Measurements from ENCODE around the gene ZNF165.

ZNF165 gene

DNA sequence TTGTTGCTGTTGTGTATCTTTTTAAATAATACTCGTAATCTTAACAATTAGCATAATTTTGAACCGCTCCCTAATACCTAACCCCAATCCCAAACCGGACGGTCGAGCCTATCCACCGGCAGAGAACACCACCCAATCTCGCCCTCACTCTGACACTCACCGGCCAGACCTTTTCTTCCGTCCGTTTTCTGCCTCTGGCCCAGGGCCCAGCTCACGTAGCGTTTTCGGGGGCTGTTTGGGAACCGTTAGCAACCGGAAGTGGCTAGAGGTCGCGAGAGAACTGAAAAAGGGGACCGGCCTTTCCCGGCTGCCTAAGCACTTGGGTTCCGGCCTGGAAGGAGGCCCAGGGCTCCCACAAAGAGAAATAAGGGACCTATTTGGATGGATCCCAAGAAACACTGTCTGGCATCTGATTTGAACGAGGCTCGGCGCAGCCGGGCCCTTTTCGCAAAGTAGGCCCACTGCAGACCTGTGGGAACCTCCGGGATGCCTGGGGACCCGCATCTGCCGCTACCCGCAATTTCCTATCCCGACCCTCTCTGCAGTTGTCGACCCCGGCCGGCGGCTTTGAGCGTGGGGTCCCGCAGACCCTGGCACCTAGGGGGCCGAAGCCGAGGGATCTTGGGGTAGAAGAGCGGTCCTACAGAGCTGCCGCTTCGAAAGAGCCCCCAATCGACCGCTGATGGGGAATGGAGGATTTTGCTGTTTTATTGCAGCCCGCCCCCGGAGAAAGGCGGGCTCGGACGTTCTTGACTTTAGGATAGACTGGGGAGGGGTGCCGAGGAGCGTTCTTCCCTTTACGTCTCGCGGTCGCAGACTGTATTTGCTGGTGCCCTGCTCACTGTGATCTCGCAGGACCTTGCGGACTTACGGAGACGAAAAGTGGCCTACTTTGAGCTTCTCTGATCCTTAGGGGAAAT is 56.5 kb downstream of the ZNF165 start:
- Histone ChIP-seq H3K9ac (ENCODE audit: low read length in 5 of 5) (peak overlapping the region; percentile 92 to 98 (median 97)), H3K27ac (ENCODE audit: low read depth, low read length) (peak overlapping the region; percentile 92), H3K4me3 (ENCODE audit: low read depth in 1 of 5, low read length in 5 of 5) (peak overlapping the region; percentile 70 to 93 (median 80)), H3K4me1 (ENCODE audit: control insufficient read depth in 5 of 5, insufficient read depth in 5 of 5, low read length in 5 of 5) (peaks cover 5 to 45% (median 28%) of the 10 kb centered on the region in 5 donors), H3K27me3 (ENCODE audit: control insufficient read depth in 5 of 5, insufficient read depth in 4 of 5, low read length in 5 of 5) (no peaks in the 10 kb centered on the region), H3K9me3 (ENCODE audit: control insufficient read depth in 5 of 5, low read length in 5 of 5) (no peaks in the 10 kb centered on the region), H3K36me3 (ENCODE audit: control insufficient read depth in 5 of 5, insufficient read depth in 5 of 5, low read length in 5 of 5) (peaks cover 0 to 7% (median 5%) of the 10 kb centered on the region in 5 donors)

DNA sequence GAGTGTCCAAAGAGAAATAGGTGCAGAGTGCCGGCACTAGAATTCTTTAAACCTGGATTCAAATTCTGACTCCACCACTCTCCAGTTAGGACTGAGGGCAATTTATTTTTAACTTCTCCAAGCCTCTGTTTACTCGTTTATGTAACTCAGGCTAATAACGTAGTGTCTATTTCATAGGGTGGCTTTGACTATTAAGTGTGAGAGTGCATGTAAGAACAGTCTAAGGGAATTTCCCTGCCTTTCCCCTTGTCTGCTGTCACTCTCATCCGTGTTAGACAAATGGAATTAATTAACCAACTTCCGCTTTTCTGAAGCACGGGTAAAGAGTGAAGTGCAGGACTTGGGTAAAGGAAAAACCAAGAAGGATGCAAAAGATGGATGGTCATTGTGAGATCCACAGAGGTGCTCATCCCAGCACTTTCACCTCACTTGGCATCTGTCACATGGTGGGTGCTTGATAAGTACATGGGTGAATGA is 57.2 kb downstream of the ZNF165 start:
- no peaks in the 10 kb centered on the region for H3K27me3 ChIP-seq (ENCODE audit: control insufficient read depth in 5 of 5, insufficient read depth in 4 of 5, low read length in 5 of 5)
- peak overlapping the region; percentile 70 to 93 (median 80) for H3K4me3 ChIP-seq (ENCODE audit: low read depth in 1 of 5, low read length in 5 of 5)
- H3K27ac ChIP-seq (ENCODE audit: low read depth, low read length), result peak overlapping the region; percentile 92
- peak overlapping the region; percentile 85 to 98 (median 96) for H3K9ac ChIP-seq (ENCODE audit: low read length in 5 of 5)
- H3K4me1 ChIP-seq (ENCODE audit: control insufficient read depth in 5 of 5, insufficient read depth in 5 of 5, low read length in 5 of 5), result peaks cover 5 to 51% (median 34%) of the 10 kb centered on the region in 5 donors
- H3K9me3 ChIP-seq (ENCODE audit: control insufficient read depth in 5 of 5, low read length in 5 of 5), result no peaks in the 10 kb centered on the region
- H3K36me3 ChIP-seq (ENCODE audit: control insufficient read depth in 5 of 5, insufficient read depth in 5 of 5, low read length in 5 of 5), result peaks cover 0 to 5% (median 5%) of the 10 kb centered on the region in 5 donors

Data from subcutaneous abdominal adipose tissue (tissue), 5 donors.